Prostate gland (tissue), 2 donors: Measurements from ENCODE around the gene IL32.

Experiments used
- CTCF ChIP-seq, 4 experiments: fragments of 200-600 bp in 2 of 4; fragments of 450-650 bp in 2 of 4; sonication (generic) in 2 of 4; IDR thresholded peaks; 1 replicate in 3 of 4; 2 replicates in 1 of 4; pipeline ENCODE4 v1.5.1; 2016 to 2019; ENCODE audit warnings: antibody characterized with exemption in 4 of 4, mild to moderate bottlenecking in 2 of 4, moderate library complexity in 2 of 4
- POLR2A ChIP-seq: fragments of 450-650 bp; IDR thresholded peaks from one replicate; pipeline ENCODE4 v1.6.1; 2016; ENCODE audit warnings: antibody characterized with exemption, mild to moderate bottlenecking
- POLR2AphosphoS5 ChIP-seq: sonication (generic); formaldehyde crosslinking; IDR thresholded peaks from one replicate; pipeline ENCODE4 v1.6.1; 2017; ENCODE audit warnings: antibody characterized with exemption

GRCh38 chr16:3028716-3029319, 36.6 kb upstream of the IL32 start:
- TF ChIP-seq CTCF (IDR thresholded peaks at IDR 0.05): no peak
- TF ChIP-seq POLR2A: no peak
- TF ChIP-seq POLR2AphosphoS5: no peak
